ENCODE results near the gene TMCO5A. TPM values are rescaled to one million over a fixed set of nuclear protein-coding genes. Genes with fewer than 3 reads are reported as not detected.

The TMCO5A gene
- under 0.01 TPM in 1 of 2 replicates, not detected in the other for total RNA-seq

GRCh38 chr15:37934340-37934739 lies at the start of gene TMCO5A:
TMCO5A (plus strand) TSS chr15:37934640; CDS start chr15:37936324, 1,684 bp downstream.

